Activated CD8-positive, alpha-beta memory T cell treated with anti-CD3 and anti-CD28 coated beads, Interleukin-2, amount 50 U/mL, for 24 hours (primary cell): ENCODE results near the gene JARID2.

Experiments
- DNase-seq: peaks from one replicate; pipeline ENCODE4 v3.0.0-alpha.2; 2020; ENCODE audit errors: extremely low read depth

Gene JARID2

GRCh38 chr6:15332446-15332845, 86.6 kb downstream of the JARID2 start:
- no peak for DNase-seq

GRCh38 chr6:15335385-15335784, 89.5 kb downstream of the JARID2 start:
- no peak for DNase-seq

- no peak for DNase-seq
Observed at GRCh38 chr6:15335916-15336315, 90.0 kb downstream of the JARID2 start.

DNA sequence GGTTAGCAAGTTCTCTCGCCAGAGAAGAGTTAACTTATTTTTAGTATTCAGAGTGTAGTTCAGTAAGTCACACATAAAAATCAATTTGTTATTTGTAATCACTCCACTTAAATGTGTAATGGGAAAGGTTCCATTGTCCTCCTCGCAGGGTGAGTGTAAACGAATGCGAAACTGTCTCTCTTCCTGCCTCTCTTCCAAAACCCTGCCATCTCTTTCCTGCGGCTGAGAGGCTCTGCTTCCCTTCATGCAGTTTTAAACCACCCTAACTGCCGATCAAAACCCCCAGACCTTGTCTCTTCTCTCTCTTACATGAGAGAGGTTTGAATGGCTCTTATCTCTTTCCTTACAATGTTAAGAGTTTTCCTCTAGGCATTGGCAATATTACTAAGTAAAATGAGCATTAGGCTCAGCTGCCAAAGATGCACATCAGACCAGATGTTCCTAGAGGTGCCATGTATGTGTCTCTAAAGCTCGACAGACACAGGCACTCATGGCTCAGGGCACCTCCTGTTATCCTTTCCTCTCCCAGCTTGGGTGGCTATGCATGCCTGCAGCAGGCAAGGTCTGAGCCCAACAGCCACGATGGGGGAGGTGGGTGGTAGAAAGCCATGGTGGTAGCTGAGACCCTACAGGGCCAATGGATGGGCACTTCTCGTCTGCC, 91.2 kb downstream of the JARID2 start:
- DNase-seq: no peak

DNA sequence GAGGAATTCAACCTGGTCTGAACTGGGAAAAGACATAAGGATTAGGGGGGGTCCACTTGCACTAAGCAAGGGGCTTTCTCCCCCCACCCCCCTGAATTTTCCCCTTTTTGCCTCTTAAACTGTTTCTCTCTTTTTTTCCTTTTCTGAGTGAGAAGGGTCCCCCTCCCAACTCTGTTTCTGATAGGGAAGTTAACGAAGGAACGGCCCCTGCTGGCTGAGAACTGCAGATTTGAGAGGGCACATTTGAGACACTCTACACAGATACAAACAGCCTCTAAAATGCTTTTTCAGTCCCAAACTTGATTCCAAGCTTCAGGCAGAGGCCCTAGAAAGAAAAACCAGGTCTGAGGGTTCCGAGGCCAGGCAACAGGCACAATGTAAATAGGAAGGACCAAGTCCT, 91.7 kb downstream of the JARID2 start:
- DNase-seq: no peak

- DNase-seq: no peak
Observed at GRCh38 chr6:15338476-15338875, 92.6 kb downstream of the JARID2 start.

GRCh38 chr6:15339081-15339480, 93.2 kb downstream of the JARID2 start:
- no peak for DNase-seq

- DNase-seq: no peak
Observed at GRCh38 chr6:15340105-15340601, 94.3 kb downstream of the JARID2 start.

- no peak for DNase-seq
Observed at GRCh38 chr6:15340775-15341174, 94.9 kb downstream of the JARID2 start.

GRCh38 chr6:15341311-15342001, 95.6 kb downstream of the JARID2 start:
- DNase-seq: no peak

GRCh38 chr6:15342114-15342513, 96.2 kb downstream of the JARID2 start:
- no peak for DNase-seq

- no peak for DNase-seq
Observed at GRCh38 chr6:15343490-15344191, 97.8 kb downstream of the JARID2 start.

DNA sequence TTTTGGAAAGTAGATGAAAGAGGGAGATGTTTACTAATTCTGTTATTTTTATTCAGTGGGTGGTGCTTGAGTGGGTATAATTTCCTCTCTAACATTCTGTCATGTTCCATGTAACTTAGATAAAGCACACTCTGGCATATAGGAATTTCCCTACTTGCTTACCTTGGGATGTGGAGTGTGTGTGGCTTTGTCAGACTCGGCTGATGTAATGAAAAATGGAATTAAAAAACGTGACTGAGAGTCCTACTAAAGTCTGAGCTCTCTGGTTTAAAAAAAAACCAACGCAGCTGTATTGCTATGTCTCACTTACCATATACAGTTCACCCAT, 98.3 kb downstream of the JARID2 start:
- DNase-seq: no peak

GRCh38 chr6:15344831-15345230, 99.0 kb downstream of the JARID2 start:
- DNase-seq: no peak

GRCh38 chr6:15346315-15346714, 100.4 kb downstream of the JARID2 start:
- DNase-seq: no peak

DNA sequence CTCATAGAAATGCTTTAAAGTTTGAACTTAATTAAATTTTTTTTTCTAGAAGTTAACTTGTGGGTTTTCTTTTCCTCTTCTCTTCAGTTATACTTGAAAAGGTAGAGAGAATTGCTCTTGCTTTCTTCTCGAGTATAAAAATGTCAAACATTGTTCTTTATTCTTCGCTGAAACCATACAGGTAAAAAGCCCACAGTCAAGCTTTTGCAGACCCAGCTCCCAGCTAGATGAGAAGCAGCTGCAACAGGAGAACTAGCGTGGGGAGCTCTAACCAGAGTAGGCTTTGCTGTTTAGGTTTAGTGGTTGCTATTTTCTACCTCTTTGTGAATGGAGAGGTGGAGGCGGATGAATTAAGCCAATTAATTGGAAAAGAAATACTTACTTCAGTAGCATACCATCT, 102.7 kb downstream of the JARID2 start:
- no peak for DNase-seq

- no peak for DNase-seq
Observed at GRCh38 chr6:15349379-15349778, 103.5 kb downstream of the JARID2 start.

DNA sequence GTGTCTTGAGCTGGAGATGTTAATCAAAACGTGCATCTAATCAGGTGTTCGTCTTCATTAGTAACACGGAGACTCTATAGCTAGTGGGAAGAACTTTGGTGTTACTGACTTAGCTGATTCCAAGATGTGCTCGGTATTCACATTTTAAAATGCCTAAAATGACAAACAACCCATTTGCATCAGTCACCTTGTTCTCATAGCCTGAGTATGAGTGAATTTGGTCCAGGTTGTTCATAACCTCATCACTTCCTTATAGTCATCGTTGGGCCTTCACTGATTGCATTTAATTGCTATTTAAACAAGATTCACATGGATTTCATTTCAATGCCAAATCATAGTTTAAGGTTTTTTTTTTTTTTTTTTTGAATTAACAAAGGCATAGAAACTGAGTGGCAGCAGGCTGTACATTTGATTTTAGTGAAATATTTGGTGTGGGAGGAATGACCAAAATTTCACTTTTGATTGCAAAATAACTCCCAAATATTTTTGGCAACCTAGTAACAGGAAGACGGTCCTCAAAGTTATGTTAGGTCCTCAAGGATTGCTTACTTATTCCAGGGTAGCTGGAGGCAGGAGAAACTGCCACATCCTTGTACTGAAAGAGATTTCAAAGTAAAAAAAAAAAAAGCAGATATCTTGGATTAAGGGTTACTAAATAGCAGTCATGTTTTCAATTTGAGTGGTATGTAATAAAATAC, 104.7 kb downstream of the JARID2 start:
- DNase-seq: no peak

- no peak for DNase-seq
Observed at GRCh38 chr6:15351631-15352030, 105.8 kb downstream of the JARID2 start.

DNA sequence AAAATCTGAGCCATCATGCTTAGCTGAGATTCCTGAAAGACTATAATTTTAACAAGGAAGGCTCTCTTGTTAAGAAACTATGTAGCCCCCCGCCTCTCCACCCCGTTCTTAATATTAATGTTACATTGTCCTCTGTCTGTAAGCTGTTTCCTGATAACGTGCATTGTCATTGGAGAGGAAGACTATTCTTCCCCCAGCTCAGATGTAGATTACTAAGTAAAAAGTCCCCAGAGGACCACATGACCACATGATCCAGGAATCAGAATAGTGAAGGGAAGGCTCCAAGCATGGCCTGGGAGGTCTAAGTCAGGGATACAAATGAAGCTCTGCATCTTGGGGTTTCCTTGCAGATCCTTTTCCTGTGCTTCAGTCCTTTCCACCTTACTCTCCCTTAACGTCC, 106.4 kb downstream of the JARID2 start:
- no peak for DNase-seq

GRCh38 chr6:15352845-15353244, 107.0 kb downstream of the JARID2 start:
- no peak for DNase-seq

DNA sequence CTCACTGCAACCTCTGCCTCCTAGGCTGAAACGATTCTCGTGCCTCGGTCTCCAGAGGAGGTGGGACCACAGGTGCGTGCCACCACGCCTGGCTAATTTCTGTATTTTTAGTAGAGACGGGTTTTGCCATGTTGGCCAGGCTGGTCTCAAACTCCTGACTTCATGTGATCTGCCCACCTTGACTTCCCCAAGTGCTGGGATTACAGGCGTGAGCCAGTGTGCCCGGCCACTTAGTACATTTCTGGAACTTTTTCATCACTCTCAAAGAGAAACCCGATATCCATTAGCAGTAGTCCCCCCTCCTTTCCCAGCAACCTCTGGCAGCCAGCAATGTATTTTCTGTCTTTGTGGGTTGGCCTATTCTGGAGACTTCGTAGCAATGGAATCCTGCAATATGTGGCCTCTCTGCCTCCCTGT, 109.8 kb downstream of the JARID2 start:
- no peak for DNase-seq
